PC-3 (cell line): ENCODE measurements around the gene EFCAB6.

Experiments
- CTCF ChIP-seq: fragments of 300-600 bp; sonication (generic); conservative IDR thresholded peaks from 2 replicates; pipeline ENCODE4 v1.5.1; 2017; ENCODE audit warnings: antibody characterized with exemption, low read depth, mild to moderate bottlenecking, low read length
- EZH2 ChIP-seq: fragments of 300-600 bp; sonication (generic); IDR thresholded peaks from one replicate; pipeline ENCODE4 v1.6.1; 2017; ENCODE audit warnings: antibody characterized with exemption, mild to moderate bottlenecking, low read length; ENCODE audit not compliant: unreplicated experiment
- EZH2phosphoT487 ChIP-seq: fragments of 300-600 bp; sonication (generic); IDR thresholded peaks from 2 replicates; pipeline ENCODE4 v1.6.1; 2018; ENCODE audit warnings: mild to moderate bottlenecking, antibody characterized with exemption, low read length, borderline replicate concordance

- TF ChIP-seq EZH2 = no peak
- no peak for TF ChIP-seq CTCF
- TF ChIP-seq EZH2phosphoT487 = no peak
Observed at GRCh38 chr22:43544289-43544673, 267.8 kb downstream of the EFCAB6 start.
